Calu3 (cell line): ENCODE data around the gene PI4KA. TPM values are rescaled to one million over a fixed set of nuclear protein-coding genes. Genes with fewer than 3 reads are reported as not detected.

Experiments used
- BruUV-seq: library from RNA; stranded (reverse); fragments of 400-500 nt; replicated peaks from 2 replicates; lab custom pipeline; 2021; lab: Mats Ljungman, UMichigan
- CTCF ChIA-PET: fragments of 300-600 bp; sonication (Branson Sonifier 250); formaldehyde crosslinking; loops from one replicate; lab custom pipeline; 2022; ENCODE audit warnings: antibody characterized with exemption; lab: Charles Lee
- DNase-seq: peaks from one replicate; pipeline ENCODE4 v3.0.0; 2022
- H3K27ac Mint-ChIP-seq: one replicate; pipeline ENCODE4 v1.8.0; 2022; ENCODE audit warnings: mixed read lengths; ENCODE audit not compliant: unreplicated experiment
- H3K27me3 Mint-ChIP-seq: one replicate; pipeline ENCODE4 v1.8.0; 2022; ENCODE audit warnings: mixed read lengths; ENCODE audit not compliant: unreplicated experiment
- H3K36me3 Mint-ChIP-seq: one replicate; pipeline ENCODE4 v1.8.0; 2022; ENCODE audit warnings: mild to moderate bottlenecking, moderate library complexity, mixed read lengths; ENCODE audit not compliant: insufficient read depth, unreplicated experiment
- H3K4me1 Mint-ChIP-seq: one replicate; pipeline ENCODE4 v1.8.0; 2022; ENCODE audit warnings: mild to moderate bottlenecking, low read depth, mixed read lengths; ENCODE audit not compliant: unreplicated experiment
- H3K4me3 Mint-ChIP-seq: one replicate; pipeline ENCODE4 v1.8.0; 2022; ENCODE audit warnings: mild to moderate bottlenecking, low read depth, moderate library complexity, mixed read lengths; ENCODE audit not compliant: unreplicated experiment
- H3K9me3 Mint-ChIP-seq: one replicate; pipeline ENCODE4 v1.8.0; 2022; ENCODE audit warnings: low read depth, mixed read lengths; ENCODE audit not compliant: unreplicated experiment
- intact Hi-C: fragments of 100-400 bp; cut with micrococcal nuclease; formaldehyde crosslinking; loops from one replicate; pipeline ENCODE4 v1.10.0; 2022; ENCODE audit not compliant: unreplicated experiment
- total RNA-seq: library from RNA; stranded (reverse); gene quantifications from 2 replicates; pipeline ENCODE4 v1.2.3, GENCODE V29; 2022
- TF ChIP-seq, protein P1 (sequence below): fragments of 200-600 bp; IDR thresholded peaks from one replicate; pipeline ENCODE4 v1.8.0; 2022; ENCODE audit warnings: antibody characterized with exemption; ENCODE audit not compliant: unreplicated experiment

The PI4KA gene
- total RNA-seq, 1 experiment from 2014 or later = 77.9 TPM

DNA sequence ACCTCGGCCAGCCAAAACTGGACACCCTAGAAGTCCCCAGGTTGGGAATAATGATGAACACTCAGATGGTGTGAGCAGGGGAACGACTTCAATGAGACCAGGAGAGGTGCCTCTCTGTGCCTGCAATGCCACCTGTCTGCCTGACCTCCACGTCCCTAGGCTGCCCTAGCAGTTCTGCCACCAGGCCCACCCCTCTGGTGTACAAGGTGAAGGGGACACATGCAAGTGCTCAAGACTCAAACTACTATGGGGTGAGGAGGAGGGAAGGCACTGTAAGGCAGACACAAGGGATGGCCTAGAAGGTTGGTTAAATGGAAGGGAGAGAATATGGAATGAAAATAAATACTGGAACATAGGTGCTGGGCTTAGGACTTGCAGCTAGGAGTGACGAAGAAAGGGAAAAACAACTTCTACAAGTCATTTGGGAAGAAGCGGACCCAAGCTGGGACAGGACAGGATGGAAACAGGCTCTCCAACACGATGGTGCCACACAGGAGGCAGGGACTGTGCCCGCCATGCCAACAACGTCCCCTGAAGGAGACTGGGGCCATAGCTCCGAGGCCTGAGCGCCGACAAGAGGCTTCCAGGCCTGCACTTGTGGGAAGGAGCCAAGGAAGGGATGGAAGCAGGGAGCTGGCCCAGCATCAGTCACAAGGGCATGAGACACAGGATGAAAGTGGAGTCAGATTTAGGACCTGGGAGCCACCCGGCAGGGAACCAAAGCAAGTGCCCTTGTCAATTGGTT, 66.2 kb downstream of the PI4KA start:
- no peak for DNase-seq
- no peaks in the 10 kb centered on the region for H3K9me3 Mint-ChIP-seq
- no TSS peak for BruUV-seq
- H3K27me3 Mint-ChIP-seq = no peaks in the 10 kb centered on the region
- no peak overlapping the region for H3K4me3 Mint-ChIP-seq
- H3K36me3 Mint-ChIP-seq = peaks cover 27% of the 10 kb centered on the region
- intact Hi-C loops = no loop called here
- CTCF ChIA-PET = no interaction called here
- H3K27ac Mint-ChIP-seq = no peak overlapping the region
- TF ChIP-seq, protein P1, sequence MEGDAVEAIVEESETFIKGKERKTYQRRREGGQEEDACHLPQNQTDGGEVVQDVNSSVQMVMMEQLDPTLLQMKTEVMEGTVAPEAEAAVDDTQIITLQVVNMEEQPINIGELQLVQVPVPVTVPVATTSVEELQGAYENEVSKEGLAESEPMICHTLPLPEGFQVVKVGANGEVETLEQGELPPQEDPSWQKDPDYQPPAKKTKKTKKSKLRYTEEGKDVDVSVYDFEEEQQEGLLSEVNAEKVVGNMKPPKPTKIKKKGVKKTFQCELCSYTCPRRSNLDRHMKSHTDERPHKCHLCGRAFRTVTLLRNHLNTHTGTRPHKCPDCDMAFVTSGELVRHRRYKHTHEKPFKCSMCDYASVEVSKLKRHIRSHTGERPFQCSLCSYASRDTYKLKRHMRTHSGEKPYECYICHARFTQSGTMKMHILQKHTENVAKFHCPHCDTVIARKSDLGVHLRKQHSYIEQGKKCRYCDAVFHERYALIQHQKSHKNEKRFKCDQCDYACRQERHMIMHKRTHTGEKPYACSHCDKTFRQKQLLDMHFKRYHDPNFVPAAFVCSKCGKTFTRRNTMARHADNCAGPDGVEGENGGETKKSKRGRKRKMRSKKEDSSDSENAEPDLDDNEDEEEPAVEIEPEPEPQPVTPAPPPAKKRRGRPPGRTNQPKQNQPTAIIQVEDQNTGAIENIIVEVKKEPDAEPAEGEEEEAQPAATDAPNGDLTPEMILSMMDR = no peak
- H3K4me1 Mint-ChIP-seq = peaks cover 9% of the 10 kb centered on the region

DNA sequence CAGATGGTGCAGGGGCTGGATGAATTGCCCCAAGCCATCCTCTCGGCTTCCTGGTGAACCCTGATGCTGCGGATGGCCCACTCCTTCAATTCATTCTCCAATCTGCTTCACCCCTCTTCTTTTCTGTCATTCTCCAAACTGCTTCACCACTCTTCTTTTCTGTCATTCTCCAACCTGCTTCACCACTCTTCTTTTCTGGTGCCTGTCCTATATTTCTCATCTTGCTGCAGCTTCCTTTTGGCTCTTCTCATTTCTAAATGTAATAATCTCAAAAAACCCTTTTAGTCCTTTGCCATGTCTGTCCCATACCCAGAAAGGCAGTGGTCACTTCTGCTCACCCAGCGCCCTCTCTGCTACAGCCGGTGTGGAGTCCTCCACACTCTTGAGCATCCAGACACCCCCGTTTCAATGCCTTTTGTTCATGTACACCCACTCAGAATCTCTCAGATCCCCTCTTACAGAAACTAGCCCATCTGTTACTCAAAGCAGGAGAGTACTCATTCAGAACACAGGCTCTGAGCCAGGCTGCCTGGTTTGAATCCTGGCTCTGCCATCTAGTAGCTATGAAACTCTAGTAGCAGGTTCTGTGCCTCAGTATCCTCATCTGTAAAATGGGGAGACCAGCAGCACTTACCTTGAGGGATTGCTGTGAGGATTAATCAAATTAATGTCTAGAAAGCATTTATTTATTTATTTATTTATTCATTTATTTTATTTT, 69.8 kb downstream of the PI4KA start:
- Mint-ChIP-seq H3K27me3 (no peaks in the 10 kb centered on the region), H3K9me3 (no peaks in the 10 kb centered on the region), H3K4me1 (peaks cover 9% of the 10 kb centered on the region), H3K36me3 (peaks cover 17% of the 10 kb centered on the region), H3K27ac (no peak overlapping the region), H3K4me3 (no peak overlapping the region)
- CTCF ChIA-PET = no interaction called here
- BruUV-seq = no TSS peak
- TF ChIP-seq, protein P1 = no peak
- no peak for DNase-seq
- intact Hi-C loops = no loop called here

DNA sequence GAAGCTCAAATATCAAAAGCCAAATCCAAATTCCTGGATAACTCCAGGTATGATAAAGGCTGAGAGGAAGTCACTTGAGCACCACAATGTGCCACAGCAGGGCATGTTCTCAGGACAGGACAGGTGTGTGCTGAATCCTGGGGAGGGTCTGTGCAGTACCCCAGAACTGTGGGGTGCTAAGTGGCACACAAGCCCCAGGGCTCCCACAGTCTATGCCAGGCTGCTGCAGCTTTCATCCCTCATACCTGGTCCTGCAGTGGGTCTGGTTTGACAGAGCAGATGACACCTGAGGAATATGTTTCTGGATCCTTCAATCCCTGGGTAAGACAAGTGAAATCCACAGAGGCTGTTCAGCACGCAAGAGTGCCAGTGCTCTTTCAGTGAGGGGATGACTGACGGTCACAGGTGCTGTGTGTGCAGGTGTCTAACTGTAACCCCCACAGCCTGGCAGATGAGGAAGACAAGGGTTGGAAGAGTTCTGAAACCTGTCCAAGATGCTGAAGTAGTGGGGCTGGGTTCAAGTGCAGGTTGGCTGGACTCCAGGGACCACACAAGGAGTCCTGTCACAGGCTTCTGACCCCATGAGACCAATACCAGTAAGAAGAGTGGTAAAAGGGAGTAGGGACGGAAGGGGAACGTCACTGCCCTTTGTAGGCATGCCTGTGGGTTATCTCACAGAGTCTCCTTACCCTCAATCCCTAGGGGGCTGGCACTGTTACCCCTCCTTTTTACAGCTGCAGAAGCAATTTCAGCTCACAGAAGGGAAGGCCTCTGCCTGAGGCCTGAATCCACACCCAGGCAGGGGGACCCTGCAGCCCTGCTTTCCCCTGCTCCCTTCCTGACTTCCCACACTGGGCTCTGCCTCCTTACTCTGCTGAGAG, 70.6 kb downstream of the PI4KA start:
- Mint-ChIP-seq H3K36me3 (peaks cover 17% of the 10 kb centered on the region), H3K9me3 (no peaks in the 10 kb centered on the region), H3K27me3 (no peaks in the 10 kb centered on the region), H3K4me1 (peaks cover 9% of the 10 kb centered on the region), H3K4me3 (no peak overlapping the region), H3K27ac (no peak overlapping the region)
- BruUV-seq = no TSS peak
- CTCF ChIA-PET = no interaction called here
- DNase-seq = no peak
- TF ChIP-seq, protein P1 = no peak
- intact Hi-C loops = no loop called here

DNA sequence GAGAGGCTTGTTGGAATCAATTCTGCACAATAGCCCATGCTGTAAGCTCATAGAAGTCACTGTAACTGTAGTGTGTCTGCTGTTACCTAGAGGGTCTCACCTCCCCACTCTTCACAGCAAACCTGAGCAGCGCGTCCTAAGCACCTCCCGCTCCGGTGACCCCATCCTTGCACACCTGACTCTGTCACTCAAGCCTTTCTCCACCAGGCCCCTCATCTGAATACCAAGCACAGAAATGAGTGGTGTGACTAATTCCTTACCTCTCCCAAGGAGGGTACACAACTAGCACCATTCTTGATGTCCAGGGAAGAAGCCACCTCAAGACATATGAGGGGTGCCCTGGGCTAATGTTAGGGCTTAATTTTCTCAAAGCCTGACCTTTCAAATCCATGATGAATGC, 71.4 kb downstream of the PI4KA start:
- Mint-ChIP-seq H3K27me3 (no peaks in the 10 kb centered on the region), H3K9me3 (no peaks in the 10 kb centered on the region), H3K4me3 (no peak overlapping the region), H3K4me1 (peaks cover 9% of the 10 kb centered on the region), H3K36me3 (peaks cover 17% of the 10 kb centered on the region), H3K27ac (no peak overlapping the region)
- intact Hi-C loops = no loop called here
- TF ChIP-seq, protein P1 = no peak
- CTCF ChIA-PET = no interaction called here
- no TSS peak for BruUV-seq
- no peak for DNase-seq
